GM12878 (cell line): Measurements from ENCODE around the gene ADK. TPM values are rescaled to one million over a fixed set of nuclear protein-coding genes. Genes with fewer than 3 reads are reported as not detected.

Experiments
- ATAC-seq: fragments of 200-7000 bp; cut with Tn5 transposase; 3 replicates; pipeline ENCODE4 v1.9.1; 2020; ENCODE audit warnings: mild to moderate bottlenecking, moderate library complexity
- BruUV-seq: library from RNA; stranded (reverse); fragments of 400-500 nt; replicated peaks from 2 replicates; lab custom pipeline; 2021; lab: Mats Ljungman, UMichigan
- CTCF ChIA-PET: fragments of 300-600 bp; sonication (Branson Sonifier 250); formaldehyde crosslinking; extraction: SDS; loops from one replicate; lab custom pipeline; 2021; ENCODE audit warnings: inconsistent platforms; lab: Yijun Ruan, JAX
- POLR2A ChIA-PET: fragments of 350-600 bp; formaldehyde crosslinking; extraction: SDS; loops from one replicate; lab custom pipeline; 2021; ENCODE audit warnings: inconsistent platforms; lab: Charles Lee
- RAD21 ChIA-PET: fragments of 300-600 bp; sonication (Branson Sonifier 250); formaldehyde crosslinking; loops from one replicate; lab custom pipeline; 2023; ENCODE audit warnings: antibody characterized with exemption; ENCODE audit not compliant: unreplicated experiment; lab: Charles Lee
- SMC1A ChIA-PET: fragments of 300-600 bp; sonication (Branson Sonifier 250); formaldehyde crosslinking; loops from one replicate; lab custom pipeline; 2023; ENCODE audit not compliant: unreplicated experiment, uncharacterized antibody; lab: Charles Lee
- DNase-seq: peaks from one replicate; pipeline ENCODE4 v3.0.0-alpha.2; 2011; ENCODE audit warnings: low read depth, low spot score
- FAIRE-seq: peaks from 3 replicates; lab custom pipeline; 2011; peaks lifted over from hg19 to GRCh38; lab: Jason Lieb, UNC
- H2AFZ ChIP-seq: 2 replicates; pipeline ENCODE4 v1.6.0; 2011; ENCODE audit warnings: low read depth, low read length, control low read depth; ENCODE audit not compliant: control insufficient read depth
- H3K27ac ChIP-seq: 2 replicates; pipeline ENCODE4 v1.5.1; 2011; ENCODE audit warnings: control low read depth; ENCODE audit not compliant: control insufficient read depth, insufficient read depth
- H3K27me3 ChIP-seq, 2 experiments: replicated peaks in 1 of 2; 2 replicates each; pipeline versions ENCODE4 v1.6.0 to v1.6.1; 2011; ENCODE audit warnings: low read length in 1 of 2; ENCODE audit not compliant: control insufficient read depth in 2 of 2, insufficient read depth in 2 of 2
- H3K36me3 ChIP-seq, 2 experiments: 2 replicates each; pipeline ENCODE4 v1.5.1; 2011; ENCODE audit warnings: low read length in 1 of 2; ENCODE audit not compliant: control insufficient read depth in 2 of 2, insufficient read depth in 2 of 2
- H3K4me1 ChIP-seq: 2 replicates; pipeline ENCODE4 v1.6.1; 2011; ENCODE audit warnings: mild to moderate bottlenecking, low read length, moderate library complexity, mixed read lengths; ENCODE audit not compliant: control insufficient read depth, insufficient read depth
- H3K4me2 ChIP-seq: 2 replicates; pipeline ENCODE4 v1.6.0; 2011; ENCODE audit warnings: control low read depth; ENCODE audit not compliant: control insufficient read depth, insufficient read depth
- H3K4me3 ChIP-seq: fragments of 200-600 bp; sonication (generic); 2 replicates; pipeline ENCODE4 v1.5.1; 2016
- H3K79me2 ChIP-seq: 2 replicates; pipeline ENCODE4 v1.6.0; 2011; ENCODE audit warnings: low read length; ENCODE audit not compliant: control insufficient read depth, insufficient read depth
- H3K9ac ChIP-seq: 2 replicates; pipeline ENCODE4 v1.8.0; 2011; ENCODE audit warnings: low read length, control low read depth, mixed read lengths; ENCODE audit not compliant: control insufficient read depth, insufficient read depth
- H3K9me3 ChIP-seq: replicated peaks from 3 replicates; pipeline ENCODE4 v1.5.1; 2011; ENCODE audit warnings: mild to moderate bottlenecking, low read length; ENCODE audit not compliant: control insufficient read depth, insufficient read depth
- H4K20me1 ChIP-seq: 2 replicates; pipeline ENCODE4 v1.6.0; 2011; ENCODE audit not compliant: control insufficient read depth, insufficient read depth
- BHLHE40 ChIP-seq, 2 experiments: fragments of 450-650 bp in 1 of 2; IDR thresholded peaks; 2 replicates each; pipeline ENCODE4 v1.6.1; 2011 to 2017; ENCODE audit warnings: low read depth in 2 of 2, borderline replicate concordance in 1 of 2, improper control_type of control experiment in 1 of 2, low read length in 1 of 2, mild to moderate bottlenecking in 1 of 2
- CBFB ChIP-seq: IDR thresholded peaks from 2 replicates; pipeline ENCODE4 v1.6.1; 2016; ENCODE audit warnings: antibody characterized with exemption, low read depth
- CHD4 ChIP-seq: fragments of 200-600 bp; sonication (generic); IDR thresholded peaks from 2 replicates; pipeline ENCODE4 v1.6.1; 2016; ENCODE audit warnings: mild to moderate bottlenecking
- GABPA ChIP-seq: IDR thresholded peaks from 2 replicates; pipeline ENCODE4 v1.6.1; 2014; ENCODE audit warnings: antibody characterized with exemption, low read depth, mild to moderate bottlenecking, inconsistent platforms
- IRF4 ChIP-seq: IDR thresholded peaks from 2 replicates; pipeline ENCODE4 v1.6.1; 2011; ENCODE audit warnings: low read depth, low read length
- JUND ChIP-seq: IDR thresholded peaks from 2 replicates; pipeline ENCODE4 v1.6.1; 2012; ENCODE audit warnings: low read depth, mild to moderate bottlenecking, low read length, improper control_type of control experiment, moderate library complexity
- NR2C1 ChIP-seq: fragments of 450-650 bp; IDR thresholded peaks from 2 replicates; pipeline ENCODE4 v1.6.1; 2017; ENCODE audit warnings: antibody characterized with exemption, mild to moderate bottlenecking, moderate library complexity
- POLR2AphosphoS2 ChIP-seq: IDR thresholded peaks from 2 replicates; pipeline ENCODE4 v1.6.1; 2011; ENCODE audit warnings: low read depth, mild to moderate bottlenecking, low read length, improper control_type of control experiment, moderate library complexity
- POU2F2 ChIP-seq: IDR thresholded peaks from 3 replicates; pipeline ENCODE4 v1.6.1; 2011; ENCODE audit warnings: low read depth, mild to moderate bottlenecking, low read length, borderline replicate concordance
- RELA ChIP-seq: fragments of 450-650 bp; IDR thresholded peaks from 2 replicates; pipeline ENCODE4 v1.8.0; 2014; ENCODE audit warnings: borderline replicate concordance; ENCODE audit not compliant: partially characterized antibody
- SP1 ChIP-seq: IDR thresholded peaks from one replicate; pipeline ENCODE4 v1.6.1; 2011; ENCODE audit warnings: low read depth, low read length
- TCF12 ChIP-seq: IDR thresholded peaks from 2 replicates; pipeline ENCODE4 v1.6.1; 2011; ENCODE audit warnings: low read depth, mild to moderate bottlenecking, low read length
- TCF7 ChIP-seq: IDR thresholded peaks from 2 replicates; pipeline ENCODE4 v1.6.1; 2014; ENCODE audit warnings: antibody characterized with exemption, borderline replicate concordance
- ZNF217 ChIP-seq: fragments of 450-650 bp; IDR thresholded peaks from 2 replicates; pipeline ENCODE4 v1.6.1; 2017; ENCODE audit warnings: antibody characterized with exemption, mild to moderate bottlenecking
- ZNF274 ChIP-seq: IDR thresholded peaks from one replicate; pipeline ENCODE4 v1.8.0; 2011; ENCODE audit not compliant: insufficient read length, insufficient read depth
- WGBS: methylation state at CpG from one replicate; pipeline ENCODE4 v1.1.6; 2016; ENCODE audit warnings: low lambda C conversion rate; ENCODE audit not compliant: insufficient replicate concordance, insufficient coverage; ENCODE audit errors: missing lambda C conversion rate; 5-methylcytosine and 5-hydroxymethylcytosine counted together
- in situ Hi-C: fragments of 300-500 bp; cut with MboI; formaldehyde crosslinking; loops from 9 replicates; pipeline ENCODE4 v1.14.3; 2018; ENCODE audit warnings: mixed read lengths
- intact Hi-C: fragments of 100-400 bp; cut with micrococcal nuclease; formaldehyde crosslinking; loops from one replicate; pipeline ENCODE4 v1.14.2; 2022; ENCODE audit not compliant: unreplicated experiment
- polyA plus RNA-seq, 11 experiments: library from polyadenylated mRNA; depleted of rRNA in 4 of 11; unstranded in 6 of 11; stranded (reverse) in 5 of 11; fragments of >200 nt; fragmentation: Nextera tagmentation in 4 of 11; fragmentation: Illumina TruSeq in 1 of 11; extraction: Ambion mirVana in 4 of 11; extraction: Trizol in 1 of 11; gene quantifications; 1 replicate in 1 of 11; 2 replicates in 10 of 11; pipeline versions ENCODE4 v1.2.1 to v1.2.3, GENCODE V29; 2011 to 2016; ENCODE audit warnings: inconsistent platforms in 2 of 11, missing spikeins in 2 of 11, low read depth in 1 of 11
- total RNA-seq, 4 experiments: library from RNA; depleted of rRNA in 3 of 4; stranded (reverse); fragments of >200 nt in 3 of 4; fragmentation: Illumina TruSeq in 1 of 4; extraction: Trizol in 1 of 4; gene quantifications; 2 replicates each; pipeline versions ENCODE4 v1.2.1 to v1.2.3, GENCODE V29; 2013 to 2021
- TF ChIP-seq, protein P1 (sequence below): fragments of 150-350 bp; IDR thresholded peaks from 2 replicates; pipeline ENCODE4 v1.6.1; 2014; ENCODE audit warnings: mild to moderate bottlenecking, low read depth, low read length
- TF ChIP-seq, protein P2 (sequence below): IDR thresholded peaks from 2 replicates; pipeline ENCODE4 v1.6.1; 2012; ENCODE audit warnings: low read depth, low read length, improper control_type of control experiment
- TF ChIP-seq, protein P3 (sequence below): IDR thresholded peaks from 2 replicates; pipeline ENCODE4 v1.6.1; 2012; ENCODE audit warnings: improper control_type of control experiment, low read depth, low read length; ENCODE audit not compliant: insufficient replicate concordance

The ADK gene
- total and polyA plus RNA-seq, 10 of the 15 experiments (the other 5 are each of a cell fraction or from before 2014, with no cell fraction given), result 42.0 to 151 (median 81.6) TPM

- no CpG with 5 or more reads among the region's 2 CpGs for WGBS
- FAIRE-seq (no peak), DNase-seq (no peak), ATAC-seq (no peak)
- intact Hi-C loops, result no loop called here
- no peak overlapping the region for H3K4me2 ChIP-seq
- H2AFZ ChIP-seq, result no peak overlapping the region
- no peak overlapping the region for H3K27ac ChIP-seq
- no TSS peak for BruUV-seq
- no peaks in the 10 kb centered on the region for H3K9me3 ChIP-seq
- H3K27me3 ChIP-seq, result no peaks in the 10 kb centered on the region
- H3K9ac ChIP-seq, result no peak overlapping the region
- H4K20me1 ChIP-seq, result no peaks in the 10 kb centered on the region
- ChIA-PET SMC1A (interaction anchor here (0.5 to 0.9 kb wide), 2 partner anchors 299 to 771 kb away, joined by 3 to 4 read pairs; no protein-coding TSS in a partner anchor), RAD21 (interaction anchor here (1.0 kb wide), 1 partner anchor 352 kb away, joined by 3 read pairs; no protein-coding TSS in a partner anchor), POLR2A (interaction anchor here (0.6 kb wide), 1 partner anchor 51 kb away, joined by 4 read pairs; no protein-coding TSS in a partner anchor), CTCF (interaction anchor here (0.8 to 0.9 kb wide), 2 partner anchors 48 to 860 kb away, joined by 3 to 4 read pairs; no protein-coding TSS in a partner anchor)
- H3K4me1 ChIP-seq, result no peaks in the 10 kb centered on the region
- TF ChIP-seq CBFB, result no peak
- TF ChIP-seq, protein P1, sequence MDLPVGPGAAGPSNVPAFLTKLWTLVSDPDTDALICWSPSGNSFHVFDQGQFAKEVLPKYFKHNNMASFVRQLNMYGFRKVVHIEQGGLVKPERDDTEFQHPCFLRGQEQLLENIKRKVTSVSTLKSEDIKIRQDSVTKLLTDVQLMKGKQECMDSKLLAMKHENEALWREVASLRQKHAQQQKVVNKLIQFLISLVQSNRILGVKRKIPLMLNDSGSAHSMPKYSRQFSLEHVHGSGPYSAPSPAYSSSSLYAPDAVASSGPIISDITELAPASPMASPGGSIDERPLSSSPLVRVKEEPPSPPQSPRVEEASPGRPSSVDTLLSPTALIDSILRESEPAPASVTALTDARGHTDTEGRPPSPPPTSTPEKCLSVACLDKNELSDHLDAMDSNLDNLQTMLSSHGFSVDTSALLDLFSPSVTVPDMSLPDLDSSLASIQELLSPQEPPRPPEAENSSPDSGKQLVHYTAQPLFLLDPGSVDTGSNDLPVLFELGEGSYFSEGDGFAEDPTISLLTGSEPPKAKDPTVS, result no peak
- TF ChIP-seq NR2C1, result no peak
- TF ChIP-seq, protein P2, sequence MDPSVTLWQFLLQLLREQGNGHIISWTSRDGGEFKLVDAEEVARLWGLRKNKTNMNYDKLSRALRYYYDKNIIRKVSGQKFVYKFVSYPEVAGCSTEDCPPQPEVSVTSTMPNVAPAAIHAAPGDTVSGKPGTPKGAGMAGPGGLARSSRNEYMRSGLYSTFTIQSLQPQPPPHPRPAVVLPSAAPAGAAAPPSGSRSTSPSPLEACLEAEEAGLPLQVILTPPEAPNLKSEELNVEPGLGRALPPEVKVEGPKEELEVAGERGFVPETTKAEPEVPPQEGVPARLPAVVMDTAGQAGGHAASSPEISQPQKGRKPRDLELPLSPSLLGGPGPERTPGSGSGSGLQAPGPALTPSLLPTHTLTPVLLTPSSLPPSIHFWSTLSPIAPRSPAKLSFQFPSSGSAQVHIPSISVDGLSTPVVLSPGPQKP, result no peak
- TF ChIP-seq TCF12, result no peak
- TF ChIP-seq POU2F2, result no peak
- TF ChIP-seq CHD4, result no peak
- no peak for TF ChIP-seq POLR2AphosphoS2
- no peak for TF ChIP-seq TCF7
- TF ChIP-seq, protein P3, sequence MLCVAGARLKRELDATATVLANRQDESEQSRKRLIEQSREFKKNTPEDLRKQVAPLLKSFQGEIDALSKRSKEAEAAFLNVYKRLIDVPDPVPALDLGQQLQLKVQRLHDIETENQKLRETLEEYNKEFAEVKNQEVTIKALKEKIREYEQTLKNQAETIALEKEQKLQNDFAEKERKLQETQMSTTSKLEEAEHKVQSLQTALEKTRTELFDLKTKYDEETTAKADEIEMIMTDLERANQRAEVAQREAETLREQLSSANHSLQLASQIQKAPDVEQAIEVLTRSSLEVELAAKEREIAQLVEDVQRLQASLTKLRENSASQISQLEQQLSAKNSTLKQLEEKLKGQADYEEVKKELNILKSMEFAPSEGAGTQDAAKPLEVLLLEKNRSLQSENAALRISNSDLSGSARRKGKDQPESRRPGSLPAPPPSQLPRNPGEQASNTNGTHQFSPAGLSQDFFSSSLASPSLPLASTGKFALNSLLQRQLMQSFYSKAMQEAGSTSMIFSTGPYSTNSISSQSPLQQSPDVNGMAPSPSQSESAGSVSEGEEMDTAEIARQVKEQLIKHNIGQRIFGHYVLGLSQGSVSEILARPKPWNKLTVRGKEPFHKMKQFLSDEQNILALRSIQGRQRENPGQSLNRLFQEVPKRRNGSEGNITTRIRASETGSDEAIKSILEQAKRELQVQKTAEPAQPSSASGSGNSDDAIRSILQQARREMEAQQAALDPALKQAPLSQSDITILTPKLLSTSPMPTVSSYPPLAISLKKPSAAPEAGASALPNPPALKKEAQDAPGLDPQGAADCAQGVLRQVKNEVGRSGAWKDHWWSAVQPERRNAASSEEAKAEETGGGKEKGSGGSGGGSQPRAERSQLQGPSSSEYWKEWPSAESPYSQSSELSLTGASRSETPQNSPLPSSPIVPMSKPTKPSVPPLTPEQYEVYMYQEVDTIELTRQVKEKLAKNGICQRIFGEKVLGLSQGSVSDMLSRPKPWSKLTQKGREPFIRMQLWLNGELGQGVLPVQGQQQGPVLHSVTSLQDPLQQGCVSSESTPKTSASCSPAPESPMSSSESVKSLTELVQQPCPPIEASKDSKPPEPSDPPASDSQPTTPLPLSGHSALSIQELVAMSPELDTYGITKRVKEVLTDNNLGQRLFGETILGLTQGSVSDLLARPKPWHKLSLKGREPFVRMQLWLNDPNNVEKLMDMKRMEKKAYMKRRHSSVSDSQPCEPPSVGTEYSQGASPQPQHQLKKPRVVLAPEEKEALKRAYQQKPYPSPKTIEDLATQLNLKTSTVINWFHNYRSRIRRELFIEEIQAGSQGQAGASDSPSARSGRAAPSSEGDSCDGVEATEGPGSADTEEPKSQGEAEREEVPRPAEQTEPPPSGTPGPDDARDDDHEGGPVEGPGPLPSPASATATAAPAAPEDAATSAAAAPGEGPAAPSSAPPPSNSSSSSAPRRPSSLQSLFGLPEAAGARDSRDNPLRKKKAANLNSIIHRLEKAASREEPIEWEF, result no peak
- TF ChIP-seq BHLHE40 (IDR thresholded peaks at IDR 0.05; ENCODE audit: borderline replicate concordance in 1 of 2, low read depth in 2 of 2, low read length in 1 of 2), result no peak
- TF ChIP-seq JUND, result no peak
- no peak for TF ChIP-seq ZNF217
- TF ChIP-seq IRF4, result no peak
- no peak for TF ChIP-seq ZNF274
- no peak for TF ChIP-seq RELA
- no peak for TF ChIP-seq GABPA
- no peak for TF ChIP-seq SP1
- peaks cover 5 to 9% of the 10 kb centered on the region in 2 experiments; a peak in 3 of 4 replicates for H3K36me3 ChIP-seq
- H3K4me3 ChIP-seq, result no peak overlapping the region
- no peaks in the 10 kb centered on the region; the same call in none of the 2 replicates for H3K79me2 ChIP-seq
- in situ Hi-C loops, result loop anchor here (10.0 kb wide), 1 partner anchor 354 kb away; no protein-coding TSS in a partner anchor
Measured at GRCh38 chr10:74238516-74238915, 87.5 kb downstream of the ADK start.
